Stimulated activated CD8-positive, alpha-beta memory T cell treated with anti-CD3 and anti-CD28 coated beads, Interleukin-12 subunit alpha, Interleukin-12 subunit beta, amount 100 ng/mL, for 24 hours (primary cell): ENCODE data around the gene C16orf78.
A peak's percentile ranks its signal among the peaks of the same experiment; 100 is the strongest.

ENCODE experiments used
- DNase-seq: peaks from one replicate; pipeline ENCODE4 v3.0.0-alpha.2; 2020; ENCODE audit errors: extremely low read depth

Gene C16orf78

GRCh38 chr16:49382916-49383315, 9.3 kb downstream of the C16orf78 start:
- no peak for DNase-seq

- no peak for DNase-seq
Observed at GRCh38 chr16:49395021-49395420, 21.4 kb downstream of the C16orf78 start.

- DNase-seq: no peak
Observed at GRCh38 chr16:49396206-49396720, 22.7 kb downstream of the C16orf78 start.

- DNase-seq: no peak
Observed at GRCh38 chr16:49398761-49399160, 25.2 kb downstream of the C16orf78 start.

GRCh38 chr16:49399594-49400364, 26.2 kb downstream of the C16orf78 start:
- no peak for DNase-seq

GRCh38 chr16:49400611-49401010, 27.0 kb downstream of the C16orf78 start:
- DNase-seq: no peak

GRCh38 chr16:49405123-49405522, 31.5 kb downstream of the C16orf78 start:
- no peak for DNase-seq

- DNase-seq: no peak
Observed at GRCh38 chr16:49405530-49405929, 31.9 kb downstream of the C16orf78 start.

- peak; percentile 5 for DNase-seq
Observed at GRCh38 chr16:49407873-49408550, 34.4 kb downstream of the C16orf78 start.

GRCh38 chr16:49409121-49409520, 35.5 kb downstream of the C16orf78 start:
- no peak for DNase-seq

GRCh38 chr16:49410226-49410625, 36.6 kb downstream of the C16orf78 start:
- no peak for DNase-seq

- no peak for DNase-seq
Observed at GRCh38 chr16:49411121-49411970, 37.7 kb downstream of the C16orf78 start.

GRCh38 chr16:49414671-49415070, 41.1 kb downstream of the C16orf78 start:
- no peak for DNase-seq

GRCh38 chr16:49415083-49415482, 41.5 kb downstream of the C16orf78 start:
- no peak for DNase-seq

GRCh38 chr16:49416001-49416675, 42.5 kb downstream of the C16orf78 start:
- no peak for DNase-seq

- no peak for DNase-seq
Observed at GRCh38 chr16:49417354-49417753, 43.8 kb downstream of the C16orf78 start.

GRCh38 chr16:49419006-49419405, 45.4 kb downstream of the C16orf78 start:
- DNase-seq: no peak

- no peak for DNase-seq
Observed at GRCh38 chr16:49419862-49420261, 46.3 kb downstream of the C16orf78 start.

GRCh38 chr16:49422896-49423295, 49.3 kb downstream of the C16orf78 start:
- no peak for DNase-seq

- DNase-seq: no peak
Observed at GRCh38 chr16:49424961-49425360, 51.4 kb downstream of the C16orf78 start.

GRCh38 chr16:49427771-49428170, 54.2 kb downstream of the C16orf78 start:
- DNase-seq: no peak

GRCh38 chr16:49428808-49429207, 55.2 kb downstream of the C16orf78 start:
- DNase-seq: no peak
